HG02571 (cell line): ENCODE data around the gene EREG.

ENCODE experiments used
- ATAC-seq: cut with Tn5 transposase; IDR thresholded peaks from one replicate; pipeline ENCODE4 v1.9.1; 2021; ENCODE audit warnings: mild to moderate bottlenecking, moderate library complexity; ENCODE audit not compliant: unreplicated experiment

Gene EREG, protein sequence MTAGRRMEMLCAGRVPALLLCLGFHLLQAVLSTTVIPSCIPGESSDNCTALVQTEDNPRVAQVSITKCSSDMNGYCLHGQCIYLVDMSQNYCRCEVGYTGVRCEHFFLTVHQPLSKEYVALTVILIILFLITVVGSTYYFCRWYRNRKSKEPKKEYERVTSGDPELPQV

DNA sequence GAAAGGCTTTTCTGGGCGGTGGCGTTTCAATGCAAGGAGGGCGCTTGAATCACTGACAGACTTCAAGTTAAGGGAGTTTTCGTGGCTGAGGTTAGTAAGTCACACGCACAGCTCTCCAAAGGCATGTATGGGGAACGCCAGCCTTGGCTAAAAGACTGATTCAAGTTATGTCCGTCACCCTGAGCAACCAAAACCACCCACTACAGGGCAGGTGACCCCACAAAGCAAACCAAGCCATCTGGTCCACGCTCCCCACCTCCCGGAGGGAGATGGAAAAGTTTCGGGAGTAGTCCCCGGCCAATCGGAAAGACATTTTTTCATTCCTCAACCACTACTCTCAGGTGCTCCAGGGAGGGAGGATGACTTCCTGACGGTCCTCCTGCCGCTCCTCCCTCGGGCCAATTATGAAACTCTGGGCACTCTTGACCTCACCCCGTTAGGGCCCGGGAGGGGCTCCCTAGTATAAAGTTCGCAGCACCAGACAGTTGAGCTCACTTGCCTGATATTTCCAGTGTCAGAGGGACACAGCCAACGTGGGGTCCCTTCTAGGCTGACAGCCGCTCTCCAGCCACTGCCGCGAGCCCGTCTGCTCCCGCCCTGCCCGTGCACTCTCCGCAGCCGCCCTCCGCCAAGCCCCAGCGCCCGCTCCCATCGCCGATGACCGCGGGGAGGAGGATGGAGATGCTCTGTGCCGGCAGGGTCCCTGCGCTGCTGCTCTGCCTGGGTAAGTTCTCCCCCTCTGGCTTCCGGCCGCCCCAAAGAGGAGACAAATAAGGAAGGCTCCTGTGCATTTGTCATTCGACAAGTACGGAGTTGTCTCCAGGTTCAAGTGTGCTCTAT, at the start of gene EREG:
TSS of gene EREG (plus strand) at position 494 of the 840 bp plus-strand sequence. CDS start at position 658, 164 bp downstream.
- peak; percentile 41 for ATAC-seq

DNA sequence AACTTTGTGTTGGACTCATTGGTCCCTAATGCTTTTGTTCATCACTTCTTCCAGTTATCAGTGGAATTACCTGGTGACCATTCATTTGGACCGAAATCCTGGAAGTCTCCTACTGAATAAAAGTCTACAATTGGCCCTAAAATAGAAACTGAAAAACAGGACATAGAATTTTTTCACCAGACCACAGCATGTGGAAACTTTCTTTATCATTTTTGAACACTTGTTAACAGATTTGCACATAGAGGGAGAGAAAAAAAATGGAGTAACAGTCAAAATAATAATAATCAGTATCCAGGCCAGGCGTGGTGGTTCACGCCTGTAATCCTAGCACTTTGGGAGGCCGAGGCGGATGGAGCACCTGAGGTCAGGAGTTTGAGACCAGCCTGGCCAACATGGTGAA, 49.6 kb upstream of the EREG start:
- no peak for ATAC-seq

DNA sequence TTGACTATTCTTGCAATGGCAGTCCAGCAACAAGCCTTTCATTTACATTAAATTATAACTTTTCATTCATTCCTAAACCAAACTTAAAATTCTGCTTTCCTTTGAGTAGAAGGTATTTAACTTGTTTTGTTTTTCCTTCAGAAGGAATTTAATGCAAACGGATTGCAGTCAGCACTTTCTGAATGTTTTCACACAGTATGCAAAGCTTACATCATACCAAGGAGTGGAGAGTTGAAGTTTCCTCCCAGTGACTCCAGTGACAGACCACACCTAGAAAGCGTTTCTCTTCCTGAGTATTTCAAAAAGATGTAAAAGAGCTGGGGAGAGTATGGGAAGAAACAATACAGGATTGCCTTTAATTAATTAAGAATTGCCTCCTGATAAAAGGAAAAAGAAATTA, 48.5 kb upstream of the EREG start:
- no peak for ATAC-seq

DNA sequence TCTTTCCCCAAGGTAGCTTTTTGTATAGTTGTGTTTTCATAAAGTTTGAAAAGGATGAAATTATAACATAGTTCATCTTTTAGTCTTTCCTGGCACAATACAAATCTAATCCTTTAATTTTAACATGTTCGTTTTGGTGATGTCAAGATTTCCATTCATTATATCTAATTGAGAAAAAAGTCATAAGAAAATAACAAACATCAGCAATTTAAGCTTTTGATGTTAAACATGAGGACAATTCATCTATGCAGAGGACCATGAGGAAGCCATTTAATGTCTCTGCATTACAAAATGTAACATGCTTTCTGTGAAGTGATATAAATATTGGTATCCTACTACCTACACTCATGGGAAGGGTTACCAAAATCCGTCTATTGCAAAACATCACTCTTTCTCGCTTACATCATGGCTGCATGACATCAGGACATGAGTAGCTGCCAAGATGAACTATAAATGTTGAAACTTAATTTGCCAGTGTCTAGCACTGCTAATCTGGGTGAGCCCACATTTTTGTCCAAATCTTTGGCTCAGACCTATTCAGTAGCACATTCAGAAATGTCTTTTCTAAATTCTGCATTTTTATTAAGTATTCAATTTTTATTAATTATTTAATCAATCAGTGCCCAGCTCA, 47.2 kb upstream of the EREG start:
- ATAC-seq: no peak

DNA sequence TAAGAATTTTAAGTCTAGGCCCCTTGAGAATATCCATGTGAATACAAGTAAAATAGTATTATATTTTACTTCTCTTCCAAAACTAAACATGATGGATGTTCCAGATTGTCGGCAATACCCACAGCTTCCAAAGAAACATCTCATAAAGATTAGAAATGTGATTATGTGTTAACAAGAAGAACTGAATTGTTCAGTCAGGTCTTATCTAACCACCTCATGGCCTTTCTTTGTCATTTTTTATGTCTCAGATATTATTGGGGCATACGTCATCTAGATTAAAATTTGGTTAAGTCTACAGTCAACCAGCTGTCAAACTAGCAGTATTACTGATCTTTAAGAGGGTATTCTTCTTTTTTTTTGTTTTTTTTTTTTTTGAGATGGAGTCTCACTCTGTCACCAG, 46.7 kb upstream of the EREG start:
- no peak for ATAC-seq

DNA sequence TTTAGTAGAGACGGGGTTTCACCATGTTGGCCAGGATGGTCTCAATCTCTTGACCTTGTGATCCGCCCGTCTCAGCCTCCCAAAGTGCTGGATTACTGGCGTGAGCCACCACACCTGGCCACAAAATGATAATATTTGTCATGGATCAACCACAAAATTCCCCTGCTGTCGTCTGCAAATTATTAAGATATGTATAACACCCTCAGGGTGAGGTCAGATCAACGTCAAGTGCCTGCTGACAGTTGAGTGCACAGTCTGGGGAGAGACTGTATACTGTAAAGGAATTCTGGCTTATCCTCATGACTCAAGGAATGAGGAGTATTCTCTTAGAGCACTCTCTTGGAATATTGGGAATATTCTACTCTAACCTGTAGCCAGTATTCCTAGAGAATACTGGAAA, 45.5 kb upstream of the EREG start:
- ATAC-seq: no peak

DNA sequence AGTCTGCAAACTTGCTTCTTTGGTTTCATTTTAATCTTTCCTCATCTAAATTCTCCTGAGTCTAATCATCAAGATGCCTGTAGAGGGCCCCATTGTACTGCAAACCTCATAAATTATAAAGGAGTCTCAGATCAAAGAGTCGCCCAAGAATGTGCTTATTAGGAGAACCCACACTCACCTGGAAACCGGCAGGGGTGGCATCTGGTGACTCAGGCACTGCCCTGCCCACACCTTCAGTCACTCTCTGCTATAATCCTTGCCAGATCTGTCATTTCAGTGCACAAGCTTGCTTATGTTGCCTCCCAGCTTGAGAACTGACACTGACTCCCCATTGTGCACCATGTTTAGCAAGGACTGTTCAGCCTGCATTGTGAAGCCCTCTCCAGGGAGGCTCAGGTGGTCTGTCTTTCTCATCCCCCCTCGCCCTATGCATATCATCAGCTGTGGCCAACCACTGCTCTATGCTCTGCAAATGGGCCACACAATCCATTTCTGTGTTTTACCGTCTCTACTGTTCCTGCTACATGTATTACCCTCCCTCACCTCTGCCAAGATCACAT, 44.3 kb upstream of the EREG start:
- peak; percentile 86 for ATAC-seq

DNA sequence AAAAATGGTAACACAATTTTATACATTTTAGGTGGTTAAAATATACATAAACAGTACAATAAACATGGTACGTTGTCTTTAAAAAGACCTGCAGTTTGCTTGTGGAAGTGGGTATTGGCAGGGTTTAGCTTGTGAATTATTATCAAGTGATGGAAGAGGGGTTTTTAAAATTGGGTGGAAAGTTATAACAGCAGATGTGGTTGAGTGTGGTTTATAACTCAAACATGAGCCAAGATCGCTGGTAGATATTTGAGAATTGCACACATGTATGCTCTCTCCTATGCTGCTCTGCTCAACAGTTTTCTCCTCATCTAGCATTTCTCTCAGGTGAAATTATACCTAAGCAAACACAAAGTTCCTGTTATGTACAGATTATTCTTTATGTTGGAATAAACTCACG, 42.6 kb upstream of the EREG start:
- no peak for ATAC-seq

DNA sequence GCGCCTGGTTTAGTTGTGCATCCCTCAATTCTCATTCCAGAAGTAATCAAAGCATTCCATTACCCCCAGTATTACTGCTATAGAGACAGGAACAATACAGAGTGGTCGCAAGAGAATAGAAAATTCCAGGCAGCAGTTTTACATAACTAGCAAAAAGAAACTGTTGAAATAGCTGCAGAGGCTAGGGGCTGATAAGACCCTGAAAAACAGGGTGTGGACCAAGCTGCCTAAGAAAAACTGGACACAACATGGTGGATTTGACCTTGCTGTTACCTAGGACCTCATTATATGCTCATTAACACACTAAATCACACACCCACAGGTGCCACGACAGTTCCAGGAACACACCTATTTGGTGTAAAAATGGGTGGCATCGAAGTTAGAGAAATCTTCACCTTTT, 41.3 kb upstream of the EREG start:
- no peak for ATAC-seq

DNA sequence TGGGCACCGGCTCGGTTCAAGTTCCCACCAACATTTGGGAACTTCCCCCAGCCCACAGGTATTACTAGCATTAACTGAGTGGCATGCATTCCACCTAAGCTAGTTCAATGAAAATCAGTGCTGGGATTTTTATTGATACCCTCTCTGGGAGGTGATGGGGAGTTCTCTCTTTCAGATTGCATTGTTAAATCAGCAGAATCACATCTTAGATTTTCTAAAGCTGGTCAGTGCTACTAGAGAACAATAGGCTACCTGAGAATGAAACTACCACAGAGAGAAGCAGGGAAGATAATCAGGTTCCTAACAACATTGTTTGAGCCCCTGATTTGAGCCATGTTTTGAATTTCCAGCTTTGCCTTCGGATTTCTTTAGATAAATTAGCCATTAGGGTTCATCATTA, 40.7 kb upstream of the EREG start:
- ATAC-seq: no peak

DNA sequence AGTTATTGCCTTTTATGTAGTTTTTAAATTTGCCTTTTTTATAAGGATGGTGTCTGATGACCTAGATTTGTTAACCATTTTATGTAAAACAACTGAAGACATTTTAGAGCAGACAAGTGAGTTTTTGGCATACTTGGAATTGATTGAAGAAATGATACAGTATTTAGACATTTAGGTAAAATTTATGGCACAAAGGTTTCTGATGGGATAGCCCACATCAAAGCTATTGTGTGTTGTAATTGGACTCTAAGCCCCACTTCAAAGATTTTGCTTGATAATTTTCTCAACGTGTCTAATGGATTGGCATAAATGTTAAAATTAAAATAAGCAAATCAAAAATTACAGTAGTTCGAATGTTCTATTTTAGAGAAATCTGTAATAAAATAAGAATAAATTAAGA, 39.1 kb upstream of the EREG start:
- ATAC-seq: no peak

DNA sequence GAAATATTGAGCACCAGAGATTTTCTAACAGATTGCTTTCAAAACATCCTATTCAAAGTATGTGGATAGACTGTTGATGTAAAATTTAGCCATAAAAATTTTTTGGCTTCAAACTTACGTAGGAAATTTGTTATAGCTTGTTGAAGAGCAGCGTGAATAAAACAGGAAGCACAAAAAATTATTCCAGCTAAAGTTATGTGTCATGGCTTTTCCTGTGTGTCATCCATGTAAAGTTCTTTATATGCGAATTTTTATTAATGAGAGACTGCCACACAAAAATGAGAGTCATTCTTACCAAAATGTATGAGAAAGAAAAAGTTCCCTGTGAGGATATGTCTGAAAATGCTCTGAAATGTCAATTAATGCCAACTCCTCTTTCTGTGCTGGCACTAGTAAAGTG, 37.2 kb upstream of the EREG start:
- no peak for ATAC-seq

DNA sequence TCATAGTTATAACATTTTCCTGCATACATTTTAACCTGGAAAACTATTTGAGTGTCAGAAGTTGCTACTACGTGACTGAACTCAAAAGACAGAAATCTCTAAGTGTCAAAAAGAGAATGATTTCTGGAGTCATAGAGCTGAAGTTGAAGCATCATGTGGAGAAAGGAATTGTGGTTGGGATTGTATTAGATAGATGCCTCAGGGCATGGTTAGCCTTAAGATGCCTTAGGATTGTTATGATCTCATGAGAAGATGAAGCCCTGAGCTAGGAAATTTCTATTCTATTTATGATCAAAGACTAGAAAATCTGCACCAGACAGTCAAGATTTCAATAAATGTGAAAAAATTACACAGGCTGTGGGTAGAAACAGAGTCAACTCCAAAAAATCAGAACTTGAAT, 36.4 kb upstream of the EREG start:
- ATAC-seq: no peak

DNA sequence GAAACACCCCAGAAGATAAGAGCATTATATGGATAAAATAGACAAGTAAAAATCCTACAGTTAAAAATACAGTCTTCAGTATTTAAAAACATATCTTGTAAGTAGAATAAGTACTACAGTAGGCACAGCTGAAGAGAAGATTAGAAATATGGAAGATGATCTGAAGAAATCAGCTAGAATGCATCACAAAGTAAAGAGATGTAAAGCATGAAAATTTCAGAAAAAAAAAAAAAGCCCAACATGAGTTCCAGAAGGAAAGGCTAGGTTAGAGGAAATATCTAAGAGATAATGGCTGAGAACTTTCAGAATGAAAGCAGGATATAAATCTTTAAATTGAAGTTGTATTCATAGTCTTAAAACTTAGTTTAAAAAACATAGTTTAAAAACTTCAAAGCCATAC, 35.6 kb upstream of the EREG start:
- no peak for ATAC-seq

DNA sequence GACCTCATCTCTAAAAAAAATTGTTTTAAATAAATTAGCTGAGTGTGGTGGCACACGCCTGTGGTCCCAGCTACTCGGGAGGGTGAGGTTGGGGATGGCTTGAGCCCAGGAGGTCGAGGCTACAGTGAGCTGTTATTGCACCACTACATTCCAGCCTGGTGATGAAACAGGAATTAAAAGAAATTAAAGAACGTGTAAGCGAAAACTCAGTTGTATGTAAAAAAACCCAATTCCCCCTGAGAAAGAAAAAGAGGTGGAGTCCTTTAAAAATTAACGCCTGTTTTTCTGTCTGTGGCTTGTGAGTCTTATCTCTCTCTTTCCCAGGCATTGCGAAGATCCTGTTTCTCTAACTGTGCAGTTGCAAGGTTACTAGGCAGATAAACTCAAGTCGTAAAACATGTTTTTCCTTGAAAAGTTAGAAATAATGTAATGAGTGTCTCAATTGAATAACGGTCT, 34.6 kb upstream of the EREG start:
- no peak for ATAC-seq

DNA sequence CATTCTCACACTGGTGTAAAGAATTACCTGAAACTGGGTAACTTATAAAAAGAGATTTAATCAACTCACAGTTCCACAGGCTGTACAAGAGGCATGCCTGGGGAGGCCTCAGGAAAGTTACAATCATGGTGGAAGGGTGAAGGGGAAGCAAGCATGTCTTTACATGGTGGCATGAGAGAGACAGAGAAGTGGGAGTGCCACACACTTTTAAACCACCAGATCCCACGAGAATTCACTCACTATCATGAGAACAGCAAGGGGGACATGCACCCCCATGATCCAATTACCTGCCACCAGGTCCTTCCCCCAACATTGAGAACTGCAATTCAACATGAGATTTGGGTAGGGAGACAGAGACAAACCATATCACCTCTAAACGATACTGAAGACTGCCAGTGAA, 33.7 kb upstream of the EREG start:
- no peak for ATAC-seq

DNA sequence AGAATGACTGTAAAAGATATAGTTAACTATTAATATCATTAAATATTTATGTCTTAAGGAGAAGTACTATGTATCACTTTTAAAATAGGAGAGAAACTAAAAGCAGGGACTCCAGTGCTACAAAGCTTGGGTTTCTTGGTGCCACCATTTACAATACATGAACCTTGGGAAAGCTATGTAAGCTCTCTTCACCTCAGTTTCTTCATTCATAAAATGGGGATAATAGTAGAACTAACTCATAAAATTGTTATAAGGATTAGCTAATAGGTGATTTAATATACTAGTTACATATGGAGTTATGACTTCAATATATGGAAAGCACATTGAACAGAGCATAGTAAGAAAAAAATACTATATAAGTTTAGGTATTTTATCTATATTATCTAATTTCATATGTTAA, 33.0 kb upstream of the EREG start:
- no peak for ATAC-seq

DNA sequence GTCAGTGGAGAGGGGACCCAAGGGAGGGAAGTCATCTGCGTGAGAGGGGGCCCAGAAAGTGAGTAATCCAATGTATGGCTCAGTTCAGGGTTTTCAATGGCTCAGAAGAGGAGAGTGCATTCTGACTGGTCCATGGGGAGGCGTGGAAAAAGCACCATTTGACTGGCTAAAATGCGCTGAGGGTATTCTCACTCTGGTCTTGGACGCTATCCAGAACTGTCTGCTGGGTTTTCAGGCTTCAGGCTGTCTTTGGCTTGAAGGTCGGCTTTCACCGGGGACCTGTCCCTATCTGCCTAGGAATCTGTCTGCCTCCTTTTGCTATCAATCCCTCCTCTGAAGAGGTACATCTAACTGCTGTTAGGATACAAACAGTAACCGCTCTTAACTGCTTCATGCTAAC, 30.3 kb upstream of the EREG start:
- ATAC-seq: no peak

DNA sequence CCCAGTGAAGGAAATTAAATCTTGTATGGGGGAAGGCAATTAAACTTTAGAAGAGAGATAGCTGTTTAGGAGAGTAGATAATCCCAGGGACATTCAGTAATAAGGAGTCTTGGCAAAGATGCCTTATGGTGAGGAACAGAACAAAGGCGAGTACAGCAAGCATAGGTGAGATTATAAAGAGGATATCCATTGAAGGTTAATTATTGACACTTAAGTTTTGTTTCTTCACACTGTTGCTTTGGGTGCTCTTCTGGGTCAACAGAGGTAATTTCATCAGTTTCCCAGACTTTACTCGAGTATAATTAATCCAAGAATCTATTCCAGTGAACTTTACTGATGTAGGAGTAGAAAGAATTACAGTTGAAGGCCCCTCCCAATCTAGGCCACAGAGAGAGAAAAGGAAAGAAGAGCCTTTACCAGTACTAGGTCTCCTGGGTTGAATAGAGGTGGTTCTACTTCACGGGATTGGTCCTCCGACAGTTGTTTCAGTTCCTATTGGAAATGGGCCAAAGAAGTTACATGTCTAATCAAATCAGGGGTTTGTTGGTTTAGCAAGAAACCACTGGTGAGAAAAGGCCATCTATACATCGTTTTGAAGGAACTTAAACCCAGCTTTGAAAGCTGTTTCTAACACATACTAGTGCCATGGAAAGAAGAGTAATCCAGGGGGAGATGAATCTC, 29.5 kb upstream of the EREG start:
- ATAC-seq: peak; percentile 81

DNA sequence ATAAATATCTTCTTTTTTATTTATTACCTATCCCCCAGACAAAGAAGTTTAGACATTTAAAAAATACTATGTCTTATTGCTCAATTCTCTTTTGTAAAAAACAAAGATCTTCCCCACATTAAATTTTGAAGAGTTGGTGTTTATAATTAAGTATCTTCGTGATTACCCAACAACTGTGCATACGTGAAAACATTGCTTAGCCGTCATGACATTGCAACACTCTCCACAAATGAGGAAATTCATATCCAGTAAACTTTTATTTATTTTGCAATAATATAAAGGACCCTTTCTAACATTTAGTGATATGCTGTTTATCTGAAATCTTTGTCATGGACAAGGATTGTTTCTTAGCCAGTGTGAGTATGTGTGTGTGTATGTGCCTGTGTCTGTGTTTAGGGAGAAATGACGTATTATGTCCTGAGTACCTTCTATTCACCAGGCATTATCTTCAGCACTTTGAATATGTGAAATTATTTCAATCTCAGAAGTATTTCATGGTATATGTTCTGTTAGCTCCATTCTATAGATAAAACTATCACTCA, 26.1 kb upstream of the EREG start:
- no peak for ATAC-seq

DNA sequence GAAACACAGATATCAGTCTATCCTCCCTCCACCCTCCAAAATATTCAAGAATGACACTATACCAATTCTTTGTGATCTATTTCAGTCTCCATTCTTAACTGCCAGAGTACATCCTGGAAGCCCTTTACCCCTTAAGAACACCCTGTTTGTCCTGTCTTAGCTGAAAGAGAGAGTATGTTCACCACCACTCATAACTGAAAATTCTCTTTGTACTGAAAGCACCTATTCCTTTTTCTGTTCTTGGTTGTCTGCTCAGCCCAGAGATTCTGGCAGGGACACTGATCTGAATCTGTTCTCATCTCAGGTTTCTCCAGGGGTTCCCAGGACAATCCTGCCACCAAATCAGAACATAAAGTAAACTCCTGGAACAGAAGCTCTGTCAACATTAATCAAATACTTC, 25.4 kb upstream of the EREG start:
- no peak for ATAC-seq
